Small intestine (tissue), 7 donors: Measurements from ENCODE around the gene PPDPF. TPM values are rescaled to one million over a fixed set of nuclear protein-coding genes. Genes with fewer than 3 reads are reported as not detected.
"Not testable (repeated sequence)": the region's sequence is repeated elsewhere in the genome, so short reads cannot be mapped to it uniquely, and the experiment has no call there.

Experiments
- DNase-seq, 2 donors: peaks; one replicate each; pipeline versions ENCODE4 v3.0.0 to v3.0.0-alpha.2; 2013
- FAIRE-seq: peaks from 2 replicates; lab custom pipeline; 2012; peaks lifted over from hg19 to GRCh38; lab: Jason Lieb, UNC
- H3K27ac ChIP-seq, 3 donors: one replicate each; pipeline ENCODE4 v1.5.1; 2013; ENCODE audit warnings: low read length in 2 of 3, mild to moderate bottlenecking in 2 of 3, control low read depth in 1 of 3, inconsistent platforms in 1 of 3, low read depth in 1 of 3, moderate library complexity in 1 of 3
- H3K27me3 ChIP-seq, 3 donors: one replicate each; pipeline ENCODE4 v1.6.1; 2013; ENCODE audit warnings: low read length in 3 of 3, inconsistent platforms in 1 of 3; ENCODE audit not compliant: control insufficient read depth in 3 of 3, insufficient read depth in 3 of 3
- H3K36me3 ChIP-seq, 3 donors: one replicate each; pipeline ENCODE4 v1.6.1; 2013; ENCODE audit warnings: low read length in 3 of 3, inconsistent platforms in 1 of 3, low read depth in 1 of 3, mild to moderate bottlenecking in 1 of 3, moderate library complexity in 1 of 3; ENCODE audit not compliant: control insufficient read depth in 3 of 3, insufficient read depth in 2 of 3
- H3K4me1 ChIP-seq, 3 donors: one replicate each; pipeline ENCODE4 v1.6.1; 2013; ENCODE audit warnings: low read length in 2 of 3, inconsistent platforms in 1 of 3, low read depth in 1 of 3, mild to moderate bottlenecking in 1 of 3, moderate library complexity in 1 of 3; ENCODE audit not compliant: control insufficient read depth in 3 of 3, insufficient read depth in 2 of 3
- H3K4me3 ChIP-seq, 3 donors: one replicate each; pipeline ENCODE4 v1.5.1; 2013; ENCODE audit warnings: low read length in 3 of 3, control low read depth in 1 of 3, inconsistent platforms in 1 of 3, low read depth in 1 of 3, mild to moderate bottlenecking in 1 of 3, moderate library complexity in 1 of 3
- H3K9me3 ChIP-seq, 2 donors: one replicate each; pipeline ENCODE4 v1.6.1; 2013; ENCODE audit warnings: low read depth in 1 of 2, low read length in 1 of 2; ENCODE audit not compliant: control insufficient read depth in 2 of 2, insufficient read depth in 1 of 2
- WGBS, 3 donors: extraction: QIAGEN DNeasy Blood & Tissue Kit; methylation state at CpG; one replicate each; pipeline ENCODE4 v1.1.7; 2013; 5-methylcytosine and 5-hydroxymethylcytosine counted together
- polyA plus RNA-seq, 4 donors: library from polyadenylated mRNA; stranded (reverse) in 3 of 4; unstranded in 1 of 4; fragments of 200-250 nt in 3 of 4; fragments of 120-200 nt in 1 of 4; gene quantifications; one replicate each; pipeline versions ENCODE4 v1.2.1 to v1.2.3, GENCODE V29; 2013
- donor health status: healthy with polysubstance abuse.
- donor health status: control.
- donor health status: control.
- donor health status: Bipolar disorder and iron deficiency.
- donor health status: healthy.

Gene PPDPF
- polyA plus RNA-seq, 4 donors = 273 to 356 (median 295) TPM

GRCh38 chr20:63553933-63554290, 33.3 kb downstream of the PPDPF start, which contains the start of gene FNDC11:
Gene FNDC11, plus strand, starts transcription at chr20:63554159. Its CDS starts 1,505 bp downstream, at chr20:63555664.
- Histone ChIP-seq H3K36me3 (peaks cover 0 to 4% (median 0%) of the 10 kb centered on the region in 3 donors), H3K27me3 (peaks cover 0 to 22% (median 5%) of the 10 kb centered on the region in 3 donors), H3K4me1 (peaks cover 0 to 7% (median 0%) of the 10 kb centered on the region in 3 donors), H3K9me3 (peaks cover 0 to 4% of the 10 kb centered on the region in 2 donors), H3K4me3 (peak within 1 kb of the TSS in 2 of 3 donors; percentile 44 to 51), H3K27ac (no peak within 1 kb of the TSS)
- 2 to 4% (median 2%) methylated on average over 26 to 34 of the region's 34 CpGs for WGBS, 3 donors
- no peak for FAIRE-seq
- peak in 1 of 2 donors; percentile 71 for DNase-seq

- Histone ChIP-seq H3K4me3 (peak overlapping the region in 2 of 3 donors; percentile 44 to 51), H3K36me3 (peaks cover 0 to 7% (median 0%) of the 10 kb centered on the region in 3 donors), H3K27ac (no peak overlapping the region), H3K9me3 (peaks cover 0 to 4% of the 10 kb centered on the region in 2 donors), H3K4me1 (peaks cover 0 to 7% (median 0%) of the 10 kb centered on the region in 3 donors), H3K27me3 (peaks cover 0 to 17% (median under 1%) of the 10 kb centered on the region in 3 donors)
- FAIRE-seq (no peak), DNase-seq (peak in 1 of 2 donors; percentile 41)
- WGBS, 3 donors = 51 to 65% (median 56%) methylated on average over 35 to 38 of the region's 38 CpGs
Measured at GRCh38 chr20:63554361-63555278, 34.1 kb downstream of the PPDPF start.

- H3K36me3 ChIP-seq = peaks cover 0 to 19% (median 4%) of the 10 kb centered on the region in 3 donors
- H3K4me1 ChIP-seq = peaks cover 0 to 7% (median 0%) of the 10 kb centered on the region in 3 donors
- WGBS, 3 donors = 70 to 88% (median 72%) methylated on average over 43 to 45 of the region's 45 CpGs
- peaks cover 0 to 4% of the 10 kb centered on the region in 2 donors for H3K9me3 ChIP-seq
- H3K27me3 ChIP-seq = peaks cover 0 to 13% (median 0%) of the 10 kb centered on the region in 3 donors
- FAIRE-seq (no peak), DNase-seq (no peak)
- H3K27ac ChIP-seq = no peak overlapping the region
- no peak overlapping the region for H3K4me3 ChIP-seq
Measured at GRCh38 chr20:63555661-63556381, 35.3 kb downstream of the PPDPF start.

GRCh38 chr20:63556873-63557478, 36.4 kb downstream of the PPDPF start:
- H3K4me3 ChIP-seq = no peak overlapping the region
- no peak overlapping the region for H3K27ac ChIP-seq
- peaks cover 0 to 10% (median 0%) of the 10 kb centered on the region in 3 donors for H3K27me3 ChIP-seq
- H3K4me1 ChIP-seq = peaks cover 0 to 7% (median 0%) of the 10 kb centered on the region in 3 donors
- H3K9me3 ChIP-seq = peaks cover 0 to 4% of the 10 kb centered on the region in 2 donors
- DNase-seq (no peak), FAIRE-seq (no peak)
- peaks cover 3 to 31% (median 4%) of the 10 kb centered on the region in 3 donors for H3K36me3 ChIP-seq
- 76 to 85% (median 84%) methylated on average over 22 to 23 of the region's 23 CpGs for WGBS, 3 donors

GRCh38 chr20:63557481-63557891, 36.9 kb downstream of the PPDPF start:
- FAIRE-seq = no peak
- no peak for DNase-seq
- H3K9me3 ChIP-seq = peaks cover 0 to 4% of the 10 kb centered on the region in 2 donors
- H3K36me3 ChIP-seq = peaks cover 3 to 36% (median 8%) of the 10 kb centered on the region in 3 donors
- 90 to 95% (median 92%) methylated on average over 15 to 19 of the region's 19 CpGs for WGBS, 3 donors
- H3K4me3 ChIP-seq = no peak overlapping the region
- peaks cover 0 to 7% (median 0%) of the 10 kb centered on the region in 3 donors for H3K4me1 ChIP-seq
- peaks cover 0 to 10% (median 0%) of the 10 kb centered on the region in 3 donors for H3K27me3 ChIP-seq
- no peak overlapping the region for H3K27ac ChIP-seq

- DNase-seq (peak; percentile 49 to 73), FAIRE-seq (no peak)
- peak overlapping the region in 2 of 3 donors; percentile 6 to 68 for H3K27ac ChIP-seq
- no peak overlapping the region for H3K4me3 ChIP-seq
- peaks cover 0 to 7% (median 0%) of the 10 kb centered on the region in 3 donors for H3K4me1 ChIP-seq
- H3K36me3 ChIP-seq = peaks cover 3 to 48% (median 10%) of the 10 kb centered on the region in 3 donors
- peaks cover 0 to 7% (median 0%) of the 10 kb centered on the region in 3 donors for H3K27me3 ChIP-seq
- whole genome bisulfite sequencing, 3 donors = 67 to 79% (median 70%) methylated on average over 14 of the region's 14 CpGs
- H3K9me3 ChIP-seq = no peaks in the 10 kb centered on the region
Measured at GRCh38 chr20:63558804-63559484, 38.4 kb downstream of the PPDPF start.

GRCh38 chr20:63559485-63560332, 39.1 kb downstream of the PPDPF start:
- H3K4me3 ChIP-seq, DNase-seq, FAIRE-seq, H3K27me3 ChIP-seq, H3K9me3 ChIP-seq, H3K27ac ChIP-seq, H3K4me1 ChIP-seq: not testable (repeated sequence)
- 95 to 96% (median 95%) methylated on average over 27 to 31 of the region's 31 CpGs for WGBS, 3 donors
- peaks cover 3 to 56% (median 10%) of the 10 kb centered on the region in 3 donors for H3K36me3 ChIP-seq
